CD4-positive, CD25-positive, alpha-beta regulatory T cell (primary cell): ENCODE measurements around the gene CFAP119. TPM values are rescaled to one million over a fixed set of nuclear protein-coding genes. Genes with fewer than 3 reads are reported as not detected.

Experiments used
- ATAC-seq, 2 donors: fragments of 150-1000 bp; cut with Tn5 transposase; one replicate each; pipeline ENCODE4 v1.10.0; 2021; ENCODE audit warnings: low read depth in 2 of 2, moderate number of reproducible peaks in 2 of 2, moderate library complexity in 1 of 2
- DNase-seq, 3 donors: peaks; one replicate each; pipeline versions ENCODE4 v3.0.0 to v3.0.0-alpha.2; 2012 to 2022; ENCODE audit warnings: mixed read lengths in 1 of 3
- H3K27ac ChIP-seq: one replicate; pipeline ENCODE4 v1.7.0; 2013; ENCODE audit warnings: mild to moderate bottlenecking, low read length; ENCODE audit not compliant: insufficient read depth, poor library complexity, severe bottlenecking
- H3K27me3 ChIP-seq: one replicate; pipeline ENCODE4 v1.7.0; 2013; ENCODE audit warnings: low read length; ENCODE audit not compliant: control insufficient read depth, insufficient read depth
- H3K36me3 ChIP-seq: one replicate; pipeline ENCODE4 v1.7.0; 2013; ENCODE audit warnings: mild to moderate bottlenecking, low read length, moderate library complexity; ENCODE audit not compliant: control insufficient read depth, insufficient read depth
- H3K4me1 ChIP-seq: 2 replicates; pipeline ENCODE4 v1.7.0; 2013; ENCODE audit warnings: mild to moderate bottlenecking, low read length; ENCODE audit not compliant: insufficient read depth, control insufficient read depth, poor library complexity, severe bottlenecking
- H3K4me3 ChIP-seq: one replicate; pipeline ENCODE4 v1.7.0; 2013; ENCODE audit warnings: low read depth, mild to moderate bottlenecking, low read length, moderate library complexity
- H3K9me3 ChIP-seq, 2 experiments: 1 replicate in 1 of 2; 2 replicates in 1 of 2; pipeline ENCODE4 v1.7.0; 2013; ENCODE audit warnings: low read length in 2 of 2, mild to moderate bottlenecking in 1 of 2, moderate library complexity in 1 of 2; ENCODE audit not compliant: control insufficient read depth in 2 of 2
- H3K27ac Mint-ChIP-seq, 3 donors: one replicate each; pipeline ENCODE4 v1.8.0; 2020 to 2022; ENCODE audit warnings: mild to moderate bottlenecking in 3 of 3, mixed read lengths in 3 of 3, moderate library complexity in 2 of 3
- H3K27me3 Mint-ChIP-seq: one replicate; pipeline ENCODE4 v1.8.0; 2022; ENCODE audit warnings: mild to moderate bottlenecking, mixed read lengths
- H3K36me3 Mint-ChIP-seq: one replicate; pipeline ENCODE4 v1.8.0; 2020; ENCODE audit warnings: mixed read lengths
- H3K4me1 Mint-ChIP-seq, 4 donors: one replicate each; pipeline ENCODE4 v1.8.0; 2020 to 2022; ENCODE audit warnings: mixed read lengths in 4 of 4, mild to moderate bottlenecking in 1 of 4
- H3K4me3 Mint-ChIP-seq, 4 donors: one replicate each; pipeline ENCODE4 v1.8.0; 2020 to 2022; ENCODE audit warnings: mild to moderate bottlenecking in 4 of 4, mixed read lengths in 4 of 4, moderate library complexity in 3 of 4
- H3K9me3 Mint-ChIP-seq, 7 donors: one replicate each; pipeline ENCODE4 v1.8.0; 2020 to 2022; ENCODE audit warnings: mixed read lengths in 7 of 7, mild to moderate bottlenecking in 3 of 7, moderate library complexity in 2 of 7
- polyA plus RNA-seq, 4 donors: library from polyadenylated mRNA; unstranded; fragments of 300-500 nt; fragmentation: Illumina TruSeq; gene quantifications; one replicate each; pipeline ENCODE4 v1.2.3, GENCODE V29; 2021
- total RNA-seq: library from RNA; stranded (reverse); gene quantifications from one replicate; pipeline ENCODE4 v1.2.3, GENCODE V29; 2022

CFAP119 gene
- total and polyA plus RNA-seq, 5 donors from 2014 or later, result 0.23 to 1.8 (median 1.0) TPM; not detected in 1

- H3K4me1 ChIP-seq, result no peaks in the 10 kb centered on the region
- DNase-seq (no peak), ATAC-seq (no peak)
- Mint-ChIP-seq H3K4me3 (no peak overlapping the region), H3K27ac (peak overlapping the region in 1 of 3 donors; percentile 69), H3K27me3 (no peaks in the 10 kb centered on the region), H3K36me3 (peaks cover 25% of the 10 kb centered on the region), H3K9me3 (peaks cover 0 to 1% (median 0%) of the 10 kb centered on the region in 7 donors), H3K4me1 (peaks cover 0 to 15% (median 6%) of the 10 kb centered on the region in 4 donors)
- H3K27me3 ChIP-seq, result no peaks in the 10 kb centered on the region
- no peak overlapping the region for H3K27ac ChIP-seq
- no peak overlapping the region for H3K4me3 ChIP-seq
- H3K9me3 ChIP-seq, result no peaks in the 10 kb centered on the region
- H3K36me3 ChIP-seq, result peaks cover 48% of the 10 kb centered on the region
Observed at GRCh38 chr16:30738984-30739951, 22.6 kb downstream of the CFAP119 start.

GRCh38 chr16:30737794-30738648, 23.8 kb downstream of the CFAP119 start:
- Mint-ChIP-seq H3K36me3 (peaks cover 35% of the 10 kb centered on the region), H3K4me1 (peaks cover 0 to 15% (median 7%) of the 10 kb centered on the region in 4 donors), H3K27ac (no peak overlapping the region), H3K9me3 (peaks cover 0 to 1% (median 0%) of the 10 kb centered on the region in 7 donors), H3K4me3 (no peak overlapping the region), H3K27me3 (no peaks in the 10 kb centered on the region)
- Histone ChIP-seq H3K36me3 (peaks cover 59% of the 10 kb centered on the region), H3K27me3 (no peaks in the 10 kb centered on the region), H3K4me3 (no peak overlapping the region), H3K4me1 (no peaks in the 10 kb centered on the region), H3K9me3 (no peaks in the 10 kb centered on the region), H3K27ac (no peak overlapping the region)
- ATAC-seq (no peak), DNase-seq (no peak)

GRCh38 chr16:30736995-30737793, 24.7 kb downstream of the CFAP119 start:
- peaks cover 67% of the 10 kb centered on the region for H3K36me3 ChIP-seq
- no peak overlapping the region for H3K27ac Mint-ChIP-seq

GRCh38 chr16:30731411-30731810, 30.5 kb downstream of the CFAP119 start:
- Mint-ChIP-seq H3K27me3 (no peaks in the 10 kb centered on the region), H3K4me1 (peaks cover 0 to 6% (median 4%) of the 10 kb centered on the region in 4 donors), H3K36me3 (peaks cover 42% of the 10 kb centered on the region), H3K27ac (no peak overlapping the region), H3K4me3 (no peak overlapping the region), H3K9me3 (no peaks in the 10 kb centered on the region)
- H3K27me3 ChIP-seq, result no peaks in the 10 kb centered on the region
- ATAC-seq (no peak), DNase-seq (peak in 1 of 3 donors; percentile 26)
- no peaks in the 10 kb centered on the region for H3K9me3 ChIP-seq
- H3K4me3 ChIP-seq, result no peak overlapping the region
- no peak overlapping the region for H3K27ac ChIP-seq
- H3K36me3 ChIP-seq, result peaks cover 67% of the 10 kb centered on the region
- H3K4me1 ChIP-seq, result no peaks in the 10 kb centered on the region

More at GRCh38 chr16:30736995-30737793, 24.7 kb downstream of the CFAP119 start:
- Histone ChIP-seq H3K4me3 (no peak overlapping the region), H3K9me3 (no peaks in the 10 kb centered on the region), H3K27ac (no peak overlapping the region), H3K4me1 (no peaks in the 10 kb centered on the region), H3K27me3 (no peaks in the 10 kb centered on the region)
- no peak overlapping the region for H3K4me3 Mint-ChIP-seq
- H3K36me3 Mint-ChIP-seq, result peaks cover 37% of the 10 kb centered on the region
- peaks cover 0 to 15% (median 7%) of the 10 kb centered on the region in 4 donors for H3K4me1 Mint-ChIP-seq
- DNase-seq (no peak), ATAC-seq (no peak)
- no peaks in the 10 kb centered on the region for H3K27me3 Mint-ChIP-seq
- peaks cover 0 to 1% (median 0%) of the 10 kb centered on the region in 7 donors for H3K9me3 Mint-ChIP-seq

GRCh38 chr16:30728899-30729672, 32.8 kb downstream of the CFAP119 start:
- no peaks in the 10 kb centered on the region for H3K27me3 ChIP-seq
- no peak overlapping the region for H3K4me3 ChIP-seq
- Mint-ChIP-seq H3K4me1 (peaks cover 3 to 14% (median 11%) of the 10 kb centered on the region in 4 donors), H3K27ac (peak overlapping the region in 2 of 3 donors; percentile 63 to 67), H3K4me3 (no peak overlapping the region), H3K36me3 (peaks cover 51% of the 10 kb centered on the region), H3K9me3 (no peaks in the 10 kb centered on the region), H3K27me3 (no peaks in the 10 kb centered on the region)
- H3K9me3 ChIP-seq, result no peaks in the 10 kb centered on the region
- DNase-seq, result no peak
- H3K36me3 ChIP-seq, result peaks cover 75% of the 10 kb centered on the region
- no peak overlapping the region for H3K27ac ChIP-seq
- no peak for ATAC-seq
- no peaks in the 10 kb centered on the region for H3K4me1 ChIP-seq

- Histone ChIP-seq H3K4me1 (no peaks in the 10 kb centered on the region), H3K27me3 (no peaks in the 10 kb centered on the region), H3K9me3 (no peaks in the 10 kb centered on the region), H3K4me3 (no peak overlapping the region), H3K27ac (no peak overlapping the region), H3K36me3 (peaks cover 75% of the 10 kb centered on the region)
- Mint-ChIP-seq H3K9me3 (no peaks in the 10 kb centered on the region), H3K4me1 (peaks cover 3 to 14% (median 11%) of the 10 kb centered on the region in 4 donors), H3K27ac (peak overlapping the region in 1 of 3 donors; percentile 5), H3K4me3 (no peak overlapping the region), H3K27me3 (no peaks in the 10 kb centered on the region), H3K36me3 (peaks cover 52% of the 10 kb centered on the region)
- ATAC-seq, result no peak
- DNase-seq, result no peak
Observed at GRCh38 chr16:30728321-30728720, 33.5 kb downstream of the CFAP119 start.
